Neutrophil (primary cell): ENCODE measurements around the gene GLT6D1.

Experiments
- H3K27ac ChIP-seq: fragments of 200-600 bp; sonication (generic); 2 replicates; pipeline ENCODE4 v1.5.1; 2016; ENCODE audit warnings: mild to moderate bottlenecking, moderate library complexity
- H3K27me3 ChIP-seq: fragments of 200-600 bp; sonication (generic); 2 replicates; pipeline ENCODE4 v1.6.0; 2016; ENCODE audit warnings: mild to moderate bottlenecking
- H3K36me3 ChIP-seq: fragments of 200-600 bp; sonication (generic); 2 replicates; pipeline ENCODE4 v1.5.1; 2017
- H3K4me1 ChIP-seq, 2 experiments: fragments of 200-600 bp in 1 of 2; sonication (generic) in 1 of 2; 1 replicate in 1 of 2; 2 replicates in 1 of 2; pipeline versions ENCODE4 v1.5.1 to v1.6.1; 2013 to 2016; ENCODE audit warnings: low read depth in 1 of 2, low read length in 1 of 2, mild to moderate bottlenecking in 1 of 2, moderate library complexity in 1 of 2; ENCODE audit not compliant: control insufficient read depth in 1 of 2, insufficient read depth in 1 of 2
- H3K4me3 ChIP-seq, 2 experiments: fragments of 200-600 bp in 1 of 2; sonication (generic) in 1 of 2; 1 replicate in 1 of 2; 2 replicates in 1 of 2; pipeline ENCODE4 v1.5.1; 2013 to 2016; ENCODE audit warnings: low read depth in 1 of 2, low read length in 1 of 2, mild to moderate bottlenecking in 1 of 2, moderate library complexity in 1 of 2
- H3K9me3 ChIP-seq: fragments of 200-600 bp; sonication (generic); 2 replicates; pipeline ENCODE4 v1.5.1; 2016
- TF ChIP-seq, protein P1 (sequence below): fragments of 200-600 bp; sonication (generic); IDR thresholded peaks from 2 replicates; pipeline ENCODE4 v1.5.1; 2016; ENCODE audit warnings: antibody characterized with exemption

GLT6D1 gene

DNA sequence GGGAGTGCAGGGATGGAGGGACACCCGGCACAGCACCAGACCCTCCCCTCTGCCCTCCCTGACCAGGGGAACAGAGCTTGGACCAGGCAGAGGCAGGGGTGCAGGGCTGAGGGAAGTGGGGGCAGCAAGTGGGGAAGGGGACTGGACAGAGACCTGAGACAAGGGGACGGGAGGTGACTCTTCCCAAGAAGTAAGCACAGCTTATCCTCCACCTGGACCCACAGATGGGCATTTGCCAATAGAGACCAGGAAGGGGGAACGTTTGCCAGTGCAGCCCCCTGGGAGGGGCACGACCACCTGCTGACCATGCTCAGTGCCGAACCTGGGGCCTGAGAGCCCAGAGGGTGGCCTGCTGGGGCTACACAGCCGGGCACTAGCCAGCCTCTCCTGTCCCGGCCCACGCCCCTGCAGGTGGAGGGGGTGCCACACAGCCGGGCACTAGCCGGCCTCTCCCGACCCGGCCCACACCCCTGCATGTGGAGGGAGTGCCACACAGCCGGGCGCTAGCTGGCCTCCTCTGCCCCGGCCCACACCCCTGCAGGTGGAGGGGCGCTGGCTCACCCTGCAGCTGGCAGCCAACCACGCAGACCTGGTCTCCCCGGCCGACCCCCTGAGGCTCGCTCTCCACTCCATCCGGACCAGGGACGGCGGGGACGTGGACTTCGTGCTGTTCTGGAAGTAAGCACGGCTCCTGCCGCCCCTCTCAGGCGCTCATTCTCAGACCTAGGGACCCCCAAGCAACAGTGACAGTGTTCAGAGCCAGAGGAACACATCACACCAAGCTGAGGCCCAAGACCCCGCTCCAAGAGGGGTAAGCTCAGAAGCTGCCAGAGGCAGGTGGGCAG lies 24.3 kb downstream of the GLT6D1 start:
- no peaks in the 10 kb centered on the region for H3K4me1 ChIP-seq
- TF ChIP-seq, protein P1, sequence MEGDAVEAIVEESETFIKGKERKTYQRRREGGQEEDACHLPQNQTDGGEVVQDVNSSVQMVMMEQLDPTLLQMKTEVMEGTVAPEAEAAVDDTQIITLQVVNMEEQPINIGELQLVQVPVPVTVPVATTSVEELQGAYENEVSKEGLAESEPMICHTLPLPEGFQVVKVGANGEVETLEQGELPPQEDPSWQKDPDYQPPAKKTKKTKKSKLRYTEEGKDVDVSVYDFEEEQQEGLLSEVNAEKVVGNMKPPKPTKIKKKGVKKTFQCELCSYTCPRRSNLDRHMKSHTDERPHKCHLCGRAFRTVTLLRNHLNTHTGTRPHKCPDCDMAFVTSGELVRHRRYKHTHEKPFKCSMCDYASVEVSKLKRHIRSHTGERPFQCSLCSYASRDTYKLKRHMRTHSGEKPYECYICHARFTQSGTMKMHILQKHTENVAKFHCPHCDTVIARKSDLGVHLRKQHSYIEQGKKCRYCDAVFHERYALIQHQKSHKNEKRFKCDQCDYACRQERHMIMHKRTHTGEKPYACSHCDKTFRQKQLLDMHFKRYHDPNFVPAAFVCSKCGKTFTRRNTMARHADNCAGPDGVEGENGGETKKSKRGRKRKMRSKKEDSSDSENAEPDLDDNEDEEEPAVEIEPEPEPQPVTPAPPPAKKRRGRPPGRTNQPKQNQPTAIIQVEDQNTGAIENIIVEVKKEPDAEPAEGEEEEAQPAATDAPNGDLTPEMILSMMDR = no peak
- no peaks in the 10 kb centered on the region for H3K27me3 ChIP-seq
- no peak overlapping the region for H3K27ac ChIP-seq
- H3K9me3 ChIP-seq = no peaks in the 10 kb centered on the region
- H3K36me3 ChIP-seq = no peaks in the 10 kb centered on the region
- H3K4me3 ChIP-seq = no peak overlapping the region

DNA sequence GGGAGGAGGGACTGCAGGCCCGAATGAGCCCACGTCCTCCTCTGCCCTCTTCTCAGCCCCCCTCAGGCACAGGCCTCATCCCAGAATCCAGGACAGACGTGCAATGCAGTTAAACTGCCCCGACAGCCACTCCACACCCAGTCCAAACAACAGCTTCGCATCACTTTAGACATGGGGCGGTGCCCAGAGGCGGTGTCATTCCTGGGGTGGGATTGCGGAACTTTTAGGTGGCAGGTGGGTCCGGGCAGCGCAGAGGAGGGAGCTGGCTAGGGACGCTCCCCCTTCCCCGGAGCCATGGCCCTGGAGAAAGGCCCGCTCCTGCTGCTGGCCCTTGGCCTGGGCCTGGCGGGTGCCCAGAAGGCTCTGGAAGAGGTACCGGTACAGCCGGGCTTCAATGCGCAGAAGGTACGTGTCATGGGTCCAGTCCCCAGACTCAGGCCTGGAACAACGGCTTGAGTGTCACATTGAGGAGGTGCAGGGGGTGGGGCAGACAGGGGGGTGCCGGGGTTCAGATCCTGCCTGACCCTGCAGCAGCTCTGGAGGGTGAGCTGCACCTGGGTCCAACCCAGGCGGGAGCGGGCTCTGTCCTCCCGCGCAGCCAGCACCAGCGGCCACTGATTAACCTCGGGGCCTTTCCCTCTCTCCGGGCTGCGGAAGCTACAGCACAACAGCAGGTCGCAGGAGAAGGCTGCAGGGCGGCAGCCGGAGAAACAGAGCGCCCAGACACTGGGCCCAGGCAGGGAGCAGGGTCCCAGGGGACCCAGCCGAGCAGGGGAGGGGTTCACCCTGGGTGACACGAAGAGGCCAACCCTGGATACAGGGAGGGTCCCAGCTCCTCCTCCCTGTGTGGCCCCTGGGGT lies 25.2 kb downstream of the GLT6D1 start:
- H3K9me3 ChIP-seq = no peaks in the 10 kb centered on the region
- no peaks in the 10 kb centered on the region for H3K36me3 ChIP-seq
- no peak overlapping the region for H3K4me3 ChIP-seq
- H3K27me3 ChIP-seq = no peaks in the 10 kb centered on the region
- H3K4me1 ChIP-seq = no peaks in the 10 kb centered on the region
- TF ChIP-seq, protein P1 = no peak
- H3K27ac ChIP-seq = no peak overlapping the region

- Histone ChIP-seq H3K4me3 (no peak overlapping the region), H3K36me3 (no peaks in the 10 kb centered on the region), H3K27ac (no peak overlapping the region), H3K4me1 (no peaks in the 10 kb centered on the region), H3K27me3 (no peaks in the 10 kb centered on the region), H3K9me3 (no peaks in the 10 kb centered on the region)
- TF ChIP-seq, protein P1 = no peak
These were observed 26.1 kb downstream of the GLT6D1 start for GRCh38 chr9:135612981-135613910.

GRCh38 chr9:135612437-135612836 lies 26.9 kb downstream of the GLT6D1 start:
- Histone ChIP-seq H3K27ac (no peak overlapping the region), H3K4me1 (no peaks in the 10 kb centered on the region), H3K4me3 (no peak overlapping the region), H3K36me3 (no peaks in the 10 kb centered on the region), H3K27me3 (no peaks in the 10 kb centered on the region), H3K9me3 (no peaks in the 10 kb centered on the region)
- TF ChIP-seq, protein P1 = no peak

- TF ChIP-seq, protein P1 = no peak
- Histone ChIP-seq H3K27ac (no peak overlapping the region), H3K36me3 (no peaks in the 10 kb centered on the region), H3K4me3 (no peak overlapping the region), H3K27me3 (no peaks in the 10 kb centered on the region), H3K4me1 (no peaks in the 10 kb centered on the region), H3K9me3 (no peaks in the 10 kb centered on the region)
These were observed 27.5 kb downstream of the GLT6D1 start for GRCh38 chr9:135611875-135612209.
